IPS-18c (cell line): ENCODE measurements around the gene USP5.
A peak's percentile ranks its signal among the peaks of the same experiment; 100 is the strongest.

Experiments used
- H3K4me3 ChIP-seq: 2 replicates; pipeline ENCODE4 v1.7.0; 2013; ENCODE audit warnings: low read depth, mild to moderate bottlenecking, low read length, moderate library complexity; ENCODE audit not compliant: insufficient read depth
- H3K9me3 ChIP-seq: one replicate; pipeline ENCODE4 v1.6.1; 2013; ENCODE audit warnings: mild to moderate bottlenecking, low read length, moderate library complexity; ENCODE audit not compliant: control insufficient read depth, insufficient read depth

Gene USP5, protein sequence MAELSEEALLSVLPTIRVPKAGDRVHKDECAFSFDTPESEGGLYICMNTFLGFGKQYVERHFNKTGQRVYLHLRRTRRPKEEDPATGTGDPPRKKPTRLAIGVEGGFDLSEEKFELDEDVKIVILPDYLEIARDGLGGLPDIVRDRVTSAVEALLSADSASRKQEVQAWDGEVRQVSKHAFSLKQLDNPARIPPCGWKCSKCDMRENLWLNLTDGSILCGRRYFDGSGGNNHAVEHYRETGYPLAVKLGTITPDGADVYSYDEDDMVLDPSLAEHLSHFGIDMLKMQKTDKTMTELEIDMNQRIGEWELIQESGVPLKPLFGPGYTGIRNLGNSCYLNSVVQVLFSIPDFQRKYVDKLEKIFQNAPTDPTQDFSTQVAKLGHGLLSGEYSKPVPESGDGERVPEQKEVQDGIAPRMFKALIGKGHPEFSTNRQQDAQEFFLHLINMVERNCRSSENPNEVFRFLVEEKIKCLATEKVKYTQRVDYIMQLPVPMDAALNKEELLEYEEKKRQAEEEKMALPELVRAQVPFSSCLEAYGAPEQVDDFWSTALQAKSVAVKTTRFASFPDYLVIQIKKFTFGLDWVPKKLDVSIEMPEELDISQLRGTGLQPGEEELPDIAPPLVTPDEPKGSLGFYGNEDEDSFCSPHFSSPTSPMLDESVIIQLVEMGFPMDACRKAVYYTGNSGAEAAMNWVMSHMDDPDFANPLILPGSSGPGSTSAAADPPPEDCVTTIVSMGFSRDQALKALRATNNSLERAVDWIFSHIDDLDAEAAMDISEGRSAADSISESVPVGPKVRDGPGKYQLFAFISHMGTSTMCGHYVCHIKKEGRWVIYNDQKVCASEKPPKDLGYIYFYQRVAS

GRCh38 chr12:6851921-6852650 lies at the start of gene USP5:
Gene USP5, plus strand, starts transcription at chr12:6852150. Its CDS starts 30 bp downstream, at chr12:6852180.
- H3K9me3 ChIP-seq, result no peaks in the 10 kb centered on the region
- peak within 1 kb of the TSS; percentile 79 for H3K4me3 ChIP-seq

GRCh38 chr12:6807170-6807569 lies 44.8 kb upstream of the USP5 start:
- Histone ChIP-seq H3K9me3 (no peaks in the 10 kb centered on the region), H3K4me3 (no peak overlapping the region)

DNA sequence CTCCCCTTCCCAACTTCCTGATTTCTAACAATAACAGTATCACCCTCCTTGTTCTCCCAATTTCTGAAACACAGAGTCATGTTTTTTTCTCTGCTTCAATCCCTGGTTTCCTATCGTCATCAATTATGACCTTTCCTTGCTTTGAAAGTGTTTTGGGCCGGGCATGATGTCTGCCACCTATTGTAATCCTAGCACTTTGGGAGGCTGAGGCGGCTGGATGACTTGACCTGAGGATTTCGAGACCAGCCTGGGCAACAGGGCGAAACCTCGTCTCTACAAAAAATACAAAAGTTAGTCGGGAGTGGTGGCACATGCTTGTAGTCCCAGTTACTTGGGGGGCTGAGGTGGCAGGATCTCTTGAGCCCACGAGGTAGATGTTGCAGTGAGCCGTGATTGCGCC lies 42.9 kb upstream of the USP5 start:
- no peak overlapping the region for H3K4me3 ChIP-seq
- H3K9me3 ChIP-seq, result no peaks in the 10 kb centered on the region

GRCh38 chr12:6810758-6811157 lies 41.2 kb upstream of the USP5 start:
- Histone ChIP-seq H3K9me3 (no peaks in the 10 kb centered on the region), H3K4me3 (no peak overlapping the region)

- Histone ChIP-seq H3K9me3 (no peaks in the 10 kb centered on the region), H3K4me3 (no peak overlapping the region)
Observed at GRCh38 chr12:6813363-6813762, 38.6 kb upstream of the USP5 start.

- H3K9me3 ChIP-seq, result no peaks in the 10 kb centered on the region
- no peak overlapping the region for H3K4me3 ChIP-seq
Observed at GRCh38 chr12:6816598-6816997, 35.4 kb upstream of the USP5 start.

- no peak overlapping the region for H3K4me3 ChIP-seq
- H3K9me3 ChIP-seq, result no peaks in the 10 kb centered on the region
Observed at GRCh38 chr12:6817098-6817497, 34.9 kb upstream of the USP5 start.

DNA sequence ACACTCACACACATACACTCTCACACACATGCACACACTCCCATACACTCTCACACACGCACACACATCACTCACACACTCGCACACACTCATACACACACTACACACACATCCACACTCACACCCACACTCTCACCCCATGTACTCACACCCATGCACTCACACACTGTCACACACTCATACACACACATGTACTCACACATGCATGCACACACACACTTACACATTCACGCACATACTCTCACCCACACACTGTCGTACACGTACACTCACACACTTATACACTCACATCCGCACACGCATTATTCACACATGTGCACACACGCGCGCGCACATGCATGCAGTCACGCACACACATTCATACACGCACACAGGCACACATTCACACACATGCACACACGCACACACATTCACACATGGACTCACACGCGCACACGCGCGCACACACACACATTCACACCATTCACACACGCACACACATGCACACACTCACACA lies 34.2 kb upstream of the USP5 start:
- no peak overlapping the region for H3K4me3 ChIP-seq

DNA sequence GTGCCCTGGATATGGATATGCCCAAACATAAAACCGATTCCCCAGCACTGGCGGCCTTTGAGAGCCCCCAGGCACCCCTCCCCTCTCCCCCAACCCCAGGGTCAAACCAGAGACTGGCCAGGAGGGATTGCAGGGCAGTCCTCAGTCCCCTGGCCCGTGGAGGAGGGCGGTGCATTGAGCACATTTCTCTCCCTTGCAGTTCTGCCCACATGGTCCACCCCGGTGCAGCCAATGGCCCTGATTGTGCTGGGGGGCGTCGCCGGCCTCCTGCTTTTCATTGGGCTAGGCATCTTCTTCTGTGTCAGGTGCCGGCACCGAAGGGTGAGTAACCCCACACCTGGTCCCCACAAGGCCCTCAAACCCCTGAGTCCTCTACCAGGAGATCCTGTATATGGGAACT lies 33.7 kb upstream of the USP5 start:
- no peaks in the 10 kb centered on the region for H3K9me3 ChIP-seq

More for the DNA sequence above, 34.2 kb upstream of the USP5 start:
- no peaks in the 10 kb centered on the region for H3K9me3 ChIP-seq

GRCh38 chr12:6818645-6819044 lies 33.3 kb upstream of the USP5 start:
- Histone ChIP-seq H3K4me3 (peak overlapping the region; percentile 4; the same call in 1 of the 2 replicates), H3K9me3 (no peaks in the 10 kb centered on the region)

More for the DNA sequence above, 33.7 kb upstream of the USP5 start:
- H3K4me3 ChIP-seq, result no peak overlapping the region

DNA sequence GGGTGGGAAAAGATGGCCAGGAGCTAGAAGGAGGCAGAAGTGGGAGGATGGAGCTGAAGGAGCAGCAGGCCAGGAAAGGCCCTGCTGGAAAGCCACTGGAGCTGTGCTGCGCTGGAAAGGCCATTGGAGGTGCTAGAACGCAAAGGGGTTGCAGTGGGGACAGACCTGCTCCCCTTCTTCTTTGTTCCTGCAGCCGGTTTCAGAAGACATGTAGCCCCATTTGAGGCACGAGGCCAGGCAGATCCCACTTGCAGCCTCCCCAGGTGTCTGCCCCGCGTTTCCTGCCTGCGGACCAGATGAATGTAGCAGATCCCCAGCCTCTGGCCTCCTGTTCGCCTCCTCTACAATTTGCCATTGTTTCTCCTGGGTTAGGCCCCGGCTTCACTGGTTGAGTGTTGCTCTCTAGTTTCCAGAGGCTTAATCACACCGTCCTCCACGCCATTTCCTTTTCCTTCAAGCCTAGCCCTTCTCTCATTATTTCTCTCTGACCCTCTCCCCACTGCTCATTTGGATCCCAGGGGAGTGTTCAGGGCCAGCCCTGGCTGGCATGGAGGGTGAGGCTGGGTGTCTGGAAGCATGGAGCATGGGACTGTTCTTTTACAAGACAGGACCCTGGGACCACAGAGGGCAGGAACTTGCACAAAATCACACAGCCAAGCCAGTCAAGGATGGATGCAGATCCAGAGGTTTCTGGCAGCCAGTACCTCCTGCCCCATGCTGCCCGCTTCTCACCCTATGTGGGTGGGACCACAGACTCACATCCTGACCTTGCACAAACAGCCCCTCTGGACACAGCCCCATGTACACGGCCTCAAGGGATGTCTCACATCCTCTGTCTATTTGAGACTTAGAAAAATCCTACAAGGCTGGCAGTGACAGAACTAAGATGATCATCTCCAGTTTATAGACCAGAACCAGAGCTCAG lies 32.6 kb upstream of the USP5 start:
- Histone ChIP-seq H3K9me3 (no peaks in the 10 kb centered on the region), H3K4me3 (no peak overlapping the region)

- H3K9me3 ChIP-seq, result no peaks in the 10 kb centered on the region
- no peak overlapping the region for H3K4me3 ChIP-seq
Observed at GRCh38 chr12:6820166-6820565, 31.8 kb upstream of the USP5 start.

- Histone ChIP-seq H3K9me3 (no peaks in the 10 kb centered on the region), H3K4me3 (peak within 1 kb of the TSS; percentile 59)
Observed at GRCh38 chr12:6821591-6822425, 30.1 kb upstream of the USP5 start, which contains the start of gene GPR162. Gene GPR162, plus strand, starts transcription at chr12:6821821. Its CDS starts 2,078 bp downstream, at chr12:6823899.

- Histone ChIP-seq H3K4me3 (peak overlapping the region; percentile 59; the same call in 1 of the 2 replicates), H3K9me3 (no peaks in the 10 kb centered on the region)
Observed at GRCh38 chr12:6822426-6823135, 29.4 kb upstream of the USP5 start.
